AG04450 (cell line): ENCODE results near the gene FBXO11. TPM values are rescaled to one million over a fixed set of nuclear protein-coding genes. Genes with fewer than 3 reads are reported as not detected.

Source experiments
- CTCF ChIA-PET: fragments of 300-600, 350-600 bp; formaldehyde crosslinking; extraction: SDS; loops from one replicate; lab custom pipeline; 2022; ENCODE audit warnings: antibody characterized with exemption, inconsistent platforms; lab: Charles Lee
- POLR2A ChIA-PET: fragments of 350-600 bp; formaldehyde crosslinking; extraction: SDS; loops from one replicate; lab custom pipeline; 2021; ENCODE audit warnings: antibody characterized with exemption, inconsistent platforms; lab: Yijun Ruan, JAX
- DNase-seq: peaks from one replicate; pipeline ENCODE4 v3.0.0-alpha.2; 2011; ENCODE audit warnings: low read depth, low spot score
- H3K27ac ChIP-seq: one replicate; pipeline ENCODE4 v1.5.1; 2012; ENCODE audit warnings: low read depth, low read length, control low read depth
- H3K27me3 ChIP-seq: one replicate; pipeline ENCODE4 v1.6.0; 2012; ENCODE audit warnings: low read length; ENCODE audit not compliant: control insufficient read depth, insufficient read depth
- H3K4me3 ChIP-seq: 2 replicates; pipeline ENCODE4 v1.5.1; 2011; ENCODE audit warnings: mild to moderate bottlenecking, low read depth, low read length, control low read depth
- H3K9me3 ChIP-seq: 2 replicates; pipeline ENCODE4 v1.5.1; 2012; ENCODE audit warnings: low read length; ENCODE audit not compliant: control insufficient read depth, insufficient read depth
- polyA plus RNA-seq: library from polyadenylated mRNA; depleted of rRNA; stranded (reverse); fragments of >200 nt; gene quantifications from 2 replicates; pipeline ENCODE4 v1.2.3, GENCODE V29; 2011
- TF ChIP-seq, protein P1 (sequence below): IDR thresholded peaks from 2 replicates; pipeline ENCODE4 v1.5.1; 2011; ENCODE audit warnings: low read depth, low read length, control low read depth, inconsistent platforms

FBXO11 gene
- polyA plus RNA-seq, 1 experiment: 55.9 TPM

DNA sequence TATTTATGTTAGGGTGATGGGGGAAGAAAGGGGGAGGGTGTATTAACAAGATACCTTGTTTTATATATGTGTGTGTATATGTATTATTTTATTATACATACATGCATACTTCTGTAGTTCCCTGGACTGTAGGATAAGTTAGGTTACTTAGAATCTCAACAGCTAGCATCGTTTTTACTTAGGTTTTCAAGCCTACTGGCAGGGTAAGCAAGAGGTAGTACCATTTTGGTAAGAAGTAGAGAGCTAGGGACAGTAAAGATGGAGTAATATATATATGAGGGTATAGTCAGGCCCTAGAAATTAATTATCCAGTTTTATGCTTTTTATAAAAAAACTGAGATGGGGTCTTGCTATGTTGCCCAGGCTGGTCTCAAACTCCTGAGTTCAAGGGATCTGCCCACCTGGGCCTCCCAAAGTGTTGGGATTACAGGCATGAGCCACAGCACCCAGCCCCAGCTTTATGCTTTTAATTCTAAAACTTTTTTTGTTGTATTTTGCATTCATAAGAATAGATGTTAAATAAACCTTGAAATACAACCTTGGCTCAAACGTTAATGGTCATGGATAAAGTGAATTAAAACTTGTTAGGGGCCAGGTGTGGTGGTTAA lies 110.1 kb downstream of the FBXO11 start:
- POLR2A ChIA-PET: no interaction called here
- no peak overlapping the region for H3K27ac ChIP-seq
- no peak overlapping the region for H3K4me3 ChIP-seq
- CTCF ChIA-PET: no interaction called here
- TF ChIP-seq, protein P1, sequence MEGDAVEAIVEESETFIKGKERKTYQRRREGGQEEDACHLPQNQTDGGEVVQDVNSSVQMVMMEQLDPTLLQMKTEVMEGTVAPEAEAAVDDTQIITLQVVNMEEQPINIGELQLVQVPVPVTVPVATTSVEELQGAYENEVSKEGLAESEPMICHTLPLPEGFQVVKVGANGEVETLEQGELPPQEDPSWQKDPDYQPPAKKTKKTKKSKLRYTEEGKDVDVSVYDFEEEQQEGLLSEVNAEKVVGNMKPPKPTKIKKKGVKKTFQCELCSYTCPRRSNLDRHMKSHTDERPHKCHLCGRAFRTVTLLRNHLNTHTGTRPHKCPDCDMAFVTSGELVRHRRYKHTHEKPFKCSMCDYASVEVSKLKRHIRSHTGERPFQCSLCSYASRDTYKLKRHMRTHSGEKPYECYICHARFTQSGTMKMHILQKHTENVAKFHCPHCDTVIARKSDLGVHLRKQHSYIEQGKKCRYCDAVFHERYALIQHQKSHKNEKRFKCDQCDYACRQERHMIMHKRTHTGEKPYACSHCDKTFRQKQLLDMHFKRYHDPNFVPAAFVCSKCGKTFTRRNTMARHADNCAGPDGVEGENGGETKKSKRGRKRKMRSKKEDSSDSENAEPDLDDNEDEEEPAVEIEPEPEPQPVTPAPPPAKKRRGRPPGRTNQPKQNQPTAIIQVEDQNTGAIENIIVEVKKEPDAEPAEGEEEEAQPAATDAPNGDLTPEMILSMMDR: no peak
- no peak for DNase-seq
- no peaks in the 10 kb centered on the region for H3K27me3 ChIP-seq
- no peaks in the 10 kb centered on the region for H3K9me3 ChIP-seq

DNA sequence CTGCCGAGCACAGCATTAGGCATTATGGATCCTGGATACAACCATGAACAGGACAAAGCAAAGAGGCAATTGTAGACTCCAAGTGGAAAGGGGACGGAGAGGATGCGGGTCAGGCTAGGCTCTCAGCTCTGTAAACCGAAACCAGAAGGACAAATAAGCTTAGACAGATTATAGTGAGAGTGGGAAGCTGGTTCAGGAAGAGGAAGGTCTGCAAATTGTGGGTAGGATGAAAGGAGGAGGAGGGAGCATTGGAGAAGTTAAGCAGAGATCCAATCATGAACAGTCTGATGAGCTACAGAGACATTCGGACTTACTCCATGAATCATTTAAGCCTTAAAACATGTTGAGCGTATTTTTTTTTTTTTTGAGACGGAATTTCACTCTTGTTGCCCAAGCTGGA lies 120.3 kb downstream of the FBXO11 start:
- no peak for DNase-seq
- POLR2A ChIA-PET: no interaction called here

GRCh38 chr2:47784352-47784851 lies 121.9 kb downstream of the FBXO11 start:
- H3K9me3 ChIP-seq: peaks cover 3% of the 10 kb centered on the region; the same call in 1 of the 2 replicates
- POLR2A ChIA-PET: no interaction called here
- CTCF ChIA-PET: no interaction called here
- peak overlapping the region; percentile 83 for H3K4me3 ChIP-seq
- H3K27me3 ChIP-seq: no peaks in the 10 kb centered on the region
- TF ChIP-seq, protein P1: no peak
- DNase-seq: no peak
- peak overlapping the region; percentile 47 for H3K27ac ChIP-seq

More for the DNA sequence above, 120.3 kb downstream of the FBXO11 start:
- Histone ChIP-seq H3K27me3 (no peaks in the 10 kb centered on the region), H3K4me3 (no peak overlapping the region), H3K27ac (no peak overlapping the region), H3K9me3 (peaks cover 3% of the 10 kb centered on the region; the same call in 1 of the 2 replicates)
- TF ChIP-seq, protein P1: no peak
- CTCF ChIA-PET: no interaction called here

DNA sequence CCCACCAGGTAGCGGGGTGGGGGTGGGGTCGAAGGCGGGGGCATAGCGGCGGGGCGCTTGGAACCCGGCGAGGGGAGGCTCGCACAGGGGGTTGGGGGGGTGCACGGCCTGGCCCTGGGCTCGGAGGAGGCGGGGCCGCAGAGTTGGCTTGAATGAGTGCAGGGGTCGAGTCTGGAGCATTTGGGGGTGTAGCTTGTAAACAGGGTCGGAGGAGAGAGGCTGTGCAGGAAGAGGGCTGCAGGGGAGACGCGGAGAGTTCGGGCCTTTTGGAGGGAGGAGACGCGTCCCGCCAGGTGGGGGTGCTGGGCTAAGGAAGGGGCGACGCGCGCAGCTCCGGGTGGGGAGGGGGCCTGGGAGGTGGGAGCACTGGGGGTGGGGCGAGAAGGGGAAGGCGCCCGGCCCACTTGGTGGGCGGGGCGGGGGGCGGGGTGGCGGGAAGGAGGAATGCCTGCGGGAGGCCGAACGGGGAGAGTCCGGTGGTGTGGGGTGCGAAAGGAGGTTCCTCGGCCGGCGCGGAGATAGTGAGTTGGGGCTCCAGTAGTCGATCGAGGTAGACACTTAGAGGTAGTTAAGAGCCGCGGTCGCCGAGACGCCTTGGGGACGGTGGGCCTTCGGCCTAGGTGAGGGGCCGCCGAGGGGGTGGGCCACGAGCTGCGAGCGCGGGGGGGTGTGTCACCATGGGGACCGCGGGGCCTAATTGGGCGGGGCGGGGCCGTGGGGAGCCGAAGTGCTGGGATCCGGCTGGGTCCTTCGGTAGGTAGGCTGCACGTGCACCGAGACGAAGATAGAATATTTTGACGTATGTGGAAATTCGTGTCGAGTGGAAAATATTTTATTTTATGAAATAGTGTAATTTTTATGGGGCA lies 122.6 kb downstream of the FBXO11 start:
- no peaks in the 10 kb centered on the region for H3K27me3 ChIP-seq
- peak overlapping the region; percentile 83 for H3K4me3 ChIP-seq
- ChIA-PET CTCF (interaction anchor here (0.6 to 4.6 kb wide), 2 partner anchors 17 to 347 kb away, joined by 3 to 30 read pairs; no protein-coding TSS in a partner anchor), POLR2A (interaction anchor here (1.0 to 1.3 kb wide), 6 partner anchors 9 to 381 kb away, joined by 3 to 6 read pairs (median 4); partner anchors contain the start of gene MSH2)
- no peak for DNase-seq
- TF ChIP-seq, protein P1: no peak
- H3K9me3 ChIP-seq: peaks cover 3% of the 10 kb centered on the region; the same call in 1 of the 2 replicates
- peak overlapping the region; percentile 75 for H3K27ac ChIP-seq
